Thyroid gland (tissue), 4 donors: Measurements from ENCODE around the gene APRT. TPM values are rescaled to one million over a fixed set of nuclear protein-coding genes. Genes with fewer than 3 reads are reported as not detected.

ENCODE experiments used
- DNase-seq, 2 donors: peaks; one replicate each; pipeline ENCODE4 v3.0.0-alpha.2; 2019
- H3K27ac ChIP-seq, 3 donors: fragments of 200-600 bp; sonication (generic); 1 replicate in 2 of 3; 2 replicates in 1 of 3; pipeline ENCODE4 v1.5.1; 2016 to 2019; ENCODE audit warnings: mild to moderate bottlenecking in 1 of 3, moderate library complexity in 1 of 3
- H3K27me3 ChIP-seq: fragments of 200-600 bp; sonication (generic); one replicate; pipeline ENCODE4 v1.5.1; 2019
- H3K36me3 ChIP-seq, 2 donors: fragments of 200-600 bp; sonication (generic); one replicate each; pipeline ENCODE4 v1.5.1; 2016 to 2019
- H3K4me1 ChIP-seq, 2 donors: fragments of 200-600 bp; sonication (generic); one replicate each; pipeline ENCODE4 v1.5.1; 2017 to 2019
- H3K4me3 ChIP-seq, 3 donors: fragments of 200-600 bp; sonication (generic); replicated peaks in 1 of 3; 1 replicate in 2 of 3; 2 replicates in 1 of 3; pipeline ENCODE4 v1.5.1; 2016; ENCODE audit warnings: mild to moderate bottlenecking in 1 of 3
- H3K9me3 ChIP-seq: fragments of 200-600 bp; sonication (generic); one replicate; pipeline ENCODE4 v1.5.1; 2017
- POLR2A ChIP-seq, 2 donors: fragments of 450-650 bp; IDR thresholded peaks; one replicate each; pipeline ENCODE4 v1.6.1; 2017; ENCODE audit warnings: antibody characterized with exemption in 2 of 2, mild to moderate bottlenecking in 2 of 2, moderate library complexity in 1 of 2
- WGBS, 2 donors: methylation state at CpG; one replicate each; pipeline ENCODE4 v1.1.5; 2017; 5-methylcytosine and 5-hydroxymethylcytosine counted together
- intact Hi-C: fragments of 100-400 bp; cut with DNase I; formaldehyde crosslinking; loops from one replicate; pipeline ENCODE4 v1.15.1; 2023
- total RNA-seq, 4 donors: library from RNA; depleted of rRNA; stranded (reverse); fragments of >200 nt; gene quantifications; one replicate each; pipeline ENCODE4 v1.2.3, GENCODE V29; 2016
- TF ChIP-seq, protein P1 (sequence below), 6 experiments: fragments of 200-600 bp in 3 of 6; fragments of 450-650 bp in 3 of 6; sonication (generic) in 3 of 6; IDR thresholded peaks; one replicate each; pipeline ENCODE4 v1.5.1; 2016 to 2019; ENCODE audit warnings: antibody characterized with exemption in 6 of 6, mild to moderate bottlenecking in 2 of 6, inconsistent platforms in 1 of 6, moderate library complexity in 1 of 6

APRT gene
- total RNA-seq, 4 donors from 2014 or later, result 88.9 to 182 (median 118) TPM

DNA sequence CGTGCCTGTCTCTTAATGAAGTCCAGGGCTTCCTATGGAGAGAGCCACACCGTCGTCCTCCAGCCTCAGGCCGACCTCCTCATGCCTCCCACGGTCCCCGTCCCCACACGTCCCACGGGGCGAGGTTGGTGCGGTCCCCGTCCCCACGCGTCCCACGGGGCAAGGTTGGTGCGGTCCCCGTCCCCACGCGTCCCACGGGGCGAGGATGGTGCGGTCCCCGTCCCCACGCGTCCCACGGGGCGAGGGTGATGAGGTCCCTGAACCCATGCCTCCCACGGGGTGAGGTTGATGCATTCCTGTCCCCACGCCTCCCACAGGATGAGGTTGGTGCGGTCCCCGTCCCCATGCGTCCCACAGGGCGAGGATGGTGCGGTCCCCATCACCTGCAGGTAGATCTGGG is 24.1 kb upstream of the APRT start:
- H3K4me1 ChIP-seq, result no peaks in the 10 kb centered on the region
- peaks cover 8 to 10% of the 10 kb centered on the region in 2 donors for H3K36me3 ChIP-seq
- no peaks in the 10 kb centered on the region for H3K9me3 ChIP-seq
- H3K27ac ChIP-seq, result no peak overlapping the region
- TF ChIP-seq POLR2A (IDR thresholded peaks at IDR 0.05), result no peak
- TF ChIP-seq, protein P1, sequence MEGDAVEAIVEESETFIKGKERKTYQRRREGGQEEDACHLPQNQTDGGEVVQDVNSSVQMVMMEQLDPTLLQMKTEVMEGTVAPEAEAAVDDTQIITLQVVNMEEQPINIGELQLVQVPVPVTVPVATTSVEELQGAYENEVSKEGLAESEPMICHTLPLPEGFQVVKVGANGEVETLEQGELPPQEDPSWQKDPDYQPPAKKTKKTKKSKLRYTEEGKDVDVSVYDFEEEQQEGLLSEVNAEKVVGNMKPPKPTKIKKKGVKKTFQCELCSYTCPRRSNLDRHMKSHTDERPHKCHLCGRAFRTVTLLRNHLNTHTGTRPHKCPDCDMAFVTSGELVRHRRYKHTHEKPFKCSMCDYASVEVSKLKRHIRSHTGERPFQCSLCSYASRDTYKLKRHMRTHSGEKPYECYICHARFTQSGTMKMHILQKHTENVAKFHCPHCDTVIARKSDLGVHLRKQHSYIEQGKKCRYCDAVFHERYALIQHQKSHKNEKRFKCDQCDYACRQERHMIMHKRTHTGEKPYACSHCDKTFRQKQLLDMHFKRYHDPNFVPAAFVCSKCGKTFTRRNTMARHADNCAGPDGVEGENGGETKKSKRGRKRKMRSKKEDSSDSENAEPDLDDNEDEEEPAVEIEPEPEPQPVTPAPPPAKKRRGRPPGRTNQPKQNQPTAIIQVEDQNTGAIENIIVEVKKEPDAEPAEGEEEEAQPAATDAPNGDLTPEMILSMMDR (IDR thresholded peaks at IDR 0.05), result no peak
- no peak for DNase-seq
- no peak overlapping the region for H3K4me3 ChIP-seq
- H3K27me3 ChIP-seq, result no peaks in the 10 kb centered on the region
- intact Hi-C loops, result no loop called here
- 94 to 96% methylated on average over 32 to 33 of the region's 33 CpGs for WGBS, 2 donors

DNA sequence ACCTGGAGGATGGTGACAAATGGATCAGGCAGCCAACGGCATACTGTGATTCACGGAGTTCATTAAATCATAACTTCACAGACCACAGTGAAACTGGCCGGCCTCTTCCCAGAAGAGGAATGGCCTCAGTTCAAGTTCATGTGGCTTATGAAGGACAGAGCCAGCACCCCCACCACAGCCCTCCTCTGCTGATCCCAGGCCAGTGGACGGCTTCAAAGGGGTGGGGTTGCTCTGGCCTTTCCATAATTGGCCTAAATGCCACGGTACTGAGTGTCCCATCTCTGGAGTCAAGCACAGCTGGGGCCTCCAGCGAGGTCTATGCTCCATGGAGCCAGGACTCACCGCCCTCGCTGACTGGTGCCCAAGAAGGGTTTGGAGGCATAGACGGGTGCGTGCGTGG is 23.7 kb upstream of the APRT start:
- no peak overlapping the region for H3K4me3 ChIP-seq
- WGBS, 2 donors, result 77 to 85% methylated on average over 6 to 7 of the region's 11 CpGs
- H3K27ac ChIP-seq, result no peak overlapping the region

DNA sequence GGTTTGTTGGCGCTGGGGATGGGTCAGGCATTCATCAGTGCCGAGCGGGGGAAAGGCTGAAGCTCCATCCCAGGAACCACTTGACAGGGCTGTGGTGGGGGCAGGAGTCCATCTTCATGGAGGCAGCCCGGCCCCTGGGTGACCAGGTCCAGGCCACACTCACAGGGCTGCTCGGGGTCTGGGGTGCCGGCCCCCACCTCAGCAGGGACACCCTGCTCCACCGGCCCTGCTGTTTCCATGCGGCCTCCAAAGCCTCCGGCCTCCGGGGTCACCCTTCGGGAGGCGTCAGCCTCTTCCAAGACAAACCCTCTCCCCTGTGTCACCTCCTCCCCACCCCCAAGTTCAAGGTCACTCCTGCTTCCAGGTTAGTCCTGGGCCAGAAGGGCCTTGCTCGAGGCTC is 22.9 kb upstream of the APRT start:
- DNase-seq, result no peak
- 95 to 96% methylated on average over 8 to 13 of the region's 13 CpGs for WGBS, 2 donors
- no peak overlapping the region for H3K27ac ChIP-seq

More for the DNA sequence above, 23.7 kb upstream of the APRT start:
- peak in 1 of 2 donors; percentile 21 for DNase-seq
- peaks cover 7 to 8% of the 10 kb centered on the region in 2 donors for H3K36me3 ChIP-seq
- H3K27me3 ChIP-seq, result no peaks in the 10 kb centered on the region
- intact Hi-C loops, result no loop called here
- TF ChIP-seq POLR2A (IDR thresholded peaks at IDR 0.05), result no peak
- TF ChIP-seq, protein P1 (IDR thresholded peaks at IDR 0.05), result no peak
- no peaks in the 10 kb centered on the region for H3K9me3 ChIP-seq
- no peaks in the 10 kb centered on the region for H3K4me1 ChIP-seq

DNA sequence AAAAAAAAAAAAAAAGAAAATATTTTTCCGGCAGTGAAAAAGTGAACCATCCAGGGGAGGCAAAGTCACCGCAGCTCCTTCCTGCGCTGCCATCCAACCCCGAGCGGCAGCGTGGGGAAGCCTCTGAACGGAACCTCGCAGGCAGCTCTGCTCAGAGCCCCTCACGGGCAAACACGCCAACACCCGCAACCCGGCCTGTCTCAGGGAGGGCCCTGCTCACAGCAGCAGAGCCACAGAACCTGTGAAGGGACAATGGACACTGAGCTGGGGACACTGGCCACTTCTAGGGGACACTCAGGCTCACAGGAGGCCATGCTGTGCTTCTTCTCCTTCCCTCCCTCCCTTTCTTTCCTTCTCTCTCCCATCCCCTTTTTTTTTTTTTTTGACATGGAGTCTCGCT is 21.4 kb upstream of the APRT start:
- DNase-seq, result no peak
- TF ChIP-seq, protein P1 (IDR thresholded peaks at IDR 0.05), result no peak
- TF ChIP-seq POLR2A (IDR thresholded peaks at IDR 0.05), result no peak
- intact Hi-C loops, result no loop called here
- Histone ChIP-seq H3K4me3 (no peak overlapping the region), H3K36me3 (peaks cover 0 to 7% of the 10 kb centered on the region in 2 donors), H3K4me1 (no peaks in the 10 kb centered on the region), H3K27me3 (no peaks in the 10 kb centered on the region), H3K9me3 (no peaks in the 10 kb centered on the region), H3K27ac (no peak overlapping the region)
- WGBS, 2 donors, result 93 to 94% methylated on average over 13 of the region's 13 CpGs

More for the DNA sequence above, 22.9 kb upstream of the APRT start:
- Histone ChIP-seq H3K36me3 (peaks cover 0 to 8% of the 10 kb centered on the region in 2 donors), H3K4me3 (no peak overlapping the region), H3K27me3 (no peaks in the 10 kb centered on the region), H3K4me1 (no peaks in the 10 kb centered on the region), H3K9me3 (no peaks in the 10 kb centered on the region)
- intact Hi-C loops, result no loop called here
- TF ChIP-seq POLR2A (IDR thresholded peaks at IDR 0.05), result no peak
- TF ChIP-seq, protein P1 (IDR thresholded peaks at IDR 0.05), result no peak

DNA sequence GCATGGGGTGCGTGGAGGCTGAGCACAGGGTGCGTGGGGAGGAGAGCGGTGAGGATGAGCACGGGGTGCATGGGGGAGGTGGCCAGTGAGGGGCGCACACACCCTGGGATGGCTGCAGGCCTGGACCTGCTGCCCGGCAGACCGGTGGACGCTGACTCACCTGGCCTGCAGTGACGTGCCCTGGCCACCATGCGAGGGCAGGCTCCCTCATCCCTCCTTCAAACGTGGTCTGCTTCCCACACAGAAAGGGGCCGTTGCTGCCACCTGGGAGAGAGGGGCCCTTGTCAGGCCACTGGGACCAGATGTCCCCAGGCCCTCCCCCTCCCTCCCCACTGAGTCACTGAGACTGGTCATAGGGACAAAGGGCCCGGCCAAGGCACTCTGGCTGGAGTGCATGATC is 20.1 kb upstream of the APRT start:
- intact Hi-C loops, result no loop called here
- H3K36me3 ChIP-seq, result no peaks in the 10 kb centered on the region
- TF ChIP-seq, protein P1 (IDR thresholded peaks at IDR 0.05), result no peak
- no peak for TF ChIP-seq POLR2A (IDR thresholded peaks at IDR 0.05)
- WGBS, 2 donors, result 86% methylated on average over 10 to 11 of the region's 13 CpGs
- H3K27me3 ChIP-seq, result no peaks in the 10 kb centered on the region
- DNase-seq, result no peak
- H3K9me3 ChIP-seq, result no peaks in the 10 kb centered on the region
- no peak overlapping the region for H3K4me3 ChIP-seq
- H3K27ac ChIP-seq, result no peak overlapping the region
- no peaks in the 10 kb centered on the region for H3K4me1 ChIP-seq
